ENCODE results near the gene BCL11B.

The BCL11B gene

GRCh38 chr14:99181804-99182520 is 90.0 kb downstream of the BCL11B start:
- no peak overlapping the region for H3K27ac ChIP-seq (ENCODE audit: low read length, poor library complexity, severe bottlenecking)
- H3K4me2 ChIP-seq (ENCODE audit: low read length, poor library complexity, severe bottlenecking): no peak overlapping the region
- 84% methylated on average over 17 of the region's 17 CpGs for WGBS
- peaks cover 0 to 4% of the 10 kb centered on the region in 2 experiments for H3K27me3 ChIP-seq (ENCODE audit: control insufficient read depth in 1 of 2, insufficient read depth in 1 of 2, low read length in 2 of 2)
- no peaks in the 10 kb centered on the region for H3K4me1 ChIP-seq (ENCODE audit: control insufficient read depth, insufficient read depth, low read depth, low read length)
- no peak overlapping the region for H4K91ac ChIP-seq (ENCODE audit: low read length)
- no peak overlapping the region for H2BK12ac ChIP-seq (ENCODE audit: low read length in 2 of 2)
- H2AFZ ChIP-seq (ENCODE audit: low read depth, low read length): no peak overlapping the region
- no peak overlapping the region for H2BK5ac ChIP-seq (ENCODE audit: low read depth, low read length, poor library complexity, severe bottlenecking)
- H2AK5ac ChIP-seq (ENCODE audit: low read length, severe bottlenecking): no peak overlapping the region
- DNase-seq: no peak
- H2BK15ac ChIP-seq (ENCODE audit: low read depth, poor library complexity, severe bottlenecking): no peak overlapping the region
- H3K18ac ChIP-seq (ENCODE audit: low read depth in 1 of 2, low read length in 2 of 2): no peak overlapping the region
- H3K9me3 ChIP-seq (ENCODE audit: control insufficient read depth, low read length): no peaks in the 10 kb centered on the region
- H3K79me1 ChIP-seq (replicated peaks; ENCODE audit: low read length, poor library complexity, severe bottlenecking): no peaks in the 10 kb centered on the region
- H3K9ac ChIP-seq (ENCODE audit: low read length): no peak overlapping the region
- no peak overlapping the region for H3K23ac ChIP-seq (ENCODE audit: low read length in 2 of 2)
- no peak overlapping the region for H3K4ac ChIP-seq (ENCODE audit: low read depth in 1 of 2, low read length in 2 of 2)
- H3K36me3 ChIP-seq (ENCODE audit: control insufficient read depth in 1 of 2, insufficient read depth in 2 of 2, low read depth in 1 of 2, low read length in 2 of 2): no peaks in the 10 kb centered on the region
- no peak overlapping the region for H3K4me3 ChIP-seq (ENCODE audit: insufficient read depth in 1 of 2, low read depth in 1 of 2, low read length in 2 of 2)
- no peak overlapping the region for H2BK120ac ChIP-seq (ENCODE audit: low read depth, low read length)
- H4K8ac ChIP-seq (ENCODE audit: low read length): no peak overlapping the region
- no peak overlapping the region for H3K14ac ChIP-seq (ENCODE audit: low read length in 2 of 2)

- no peak overlapping the region for H3K9ac ChIP-seq (ENCODE audit: low read length)
- H3K36me3 ChIP-seq (ENCODE audit: control insufficient read depth in 1 of 2, insufficient read depth in 2 of 2, low read depth in 1 of 2, low read length in 2 of 2): no peaks in the 10 kb centered on the region
- H3K27ac ChIP-seq (ENCODE audit: low read length, poor library complexity, severe bottlenecking): no peak overlapping the region
- no peak overlapping the region for H3K4me2 ChIP-seq (ENCODE audit: low read length, poor library complexity, severe bottlenecking)
- H3K4me1 ChIP-seq (ENCODE audit: control insufficient read depth, insufficient read depth, low read depth, low read length): no peaks in the 10 kb centered on the region
- H3K14ac ChIP-seq (ENCODE audit: low read length in 2 of 2): no peak overlapping the region
- no peaks in the 10 kb centered on the region for H3K9me3 ChIP-seq (ENCODE audit: control insufficient read depth, low read length)
- no peak overlapping the region for H2BK5ac ChIP-seq (ENCODE audit: low read depth, low read length, poor library complexity, severe bottlenecking)
- no peak overlapping the region for H2BK120ac ChIP-seq (ENCODE audit: low read depth, low read length)
- no peak overlapping the region for H2AFZ ChIP-seq (ENCODE audit: low read depth, low read length)
- no peak overlapping the region for H2AK5ac ChIP-seq (ENCODE audit: low read length, severe bottlenecking)
- H3K27me3 ChIP-seq (ENCODE audit: control insufficient read depth in 1 of 2, insufficient read depth in 1 of 2, low read length in 2 of 2): peaks cover 0 to 4% of the 10 kb centered on the region in 2 experiments
- H4K91ac ChIP-seq (ENCODE audit: low read length): no peak overlapping the region
- no peaks in the 10 kb centered on the region for H3K79me1 ChIP-seq (replicated peaks; ENCODE audit: low read length, poor library complexity, severe bottlenecking)
- no peak overlapping the region for H3K4me3 ChIP-seq (ENCODE audit: insufficient read depth in 1 of 2, low read depth in 1 of 2, low read length in 2 of 2)
- no peak overlapping the region for H3K4ac ChIP-seq (ENCODE audit: low read depth in 1 of 2, low read length in 2 of 2)
- no peak overlapping the region for H3K18ac ChIP-seq (ENCODE audit: low read depth in 1 of 2, low read length in 2 of 2)
- H2BK15ac ChIP-seq (ENCODE audit: low read depth, poor library complexity, severe bottlenecking): no peak overlapping the region
- H3K23ac ChIP-seq (ENCODE audit: low read length in 2 of 2): no peak overlapping the region
- WGBS: 73% methylated on average over 11 of the region's 11 CpGs
- no peak overlapping the region for H2BK12ac ChIP-seq (ENCODE audit: low read length in 2 of 2)
- DNase-seq: no peak
- H4K8ac ChIP-seq (ENCODE audit: low read length): no peak overlapping the region
These were observed 90.8 kb downstream of the BCL11B start for GRCh38 chr14:99181241-99181640.

GRCh38 chr14:99179946-99180345 is 92.1 kb downstream of the BCL11B start:
- peaks cover 0 to 3% of the 10 kb centered on the region in 2 experiments for H3K36me3 ChIP-seq (ENCODE audit: control insufficient read depth in 1 of 2, insufficient read depth in 2 of 2, low read depth in 1 of 2, low read length in 2 of 2)

GRCh38 chr14:99179506-99179905 is 92.5 kb downstream of the BCL11B start:
- H3K23ac ChIP-seq (ENCODE audit: low read length in 2 of 2): no peak overlapping the region
- no peak overlapping the region for H3K4ac ChIP-seq (ENCODE audit: low read depth in 1 of 2, low read length in 2 of 2)
- no peaks in the 10 kb centered on the region for H3K4me1 ChIP-seq (ENCODE audit: control insufficient read depth, insufficient read depth, low read depth, low read length)
- H2BK15ac ChIP-seq (ENCODE audit: low read depth, poor library complexity, severe bottlenecking): no peak overlapping the region
- H3K9me3 ChIP-seq (ENCODE audit: control insufficient read depth, low read length): no peaks in the 10 kb centered on the region
- no peak overlapping the region for H3K4me3 ChIP-seq (ENCODE audit: insufficient read depth in 1 of 2, low read depth in 1 of 2, low read length in 2 of 2)
- no peak overlapping the region for H3K27ac ChIP-seq (ENCODE audit: low read length, poor library complexity, severe bottlenecking)
- H3K36me3 ChIP-seq (ENCODE audit: control insufficient read depth in 1 of 2, insufficient read depth in 2 of 2, low read depth in 1 of 2, low read length in 2 of 2): peaks cover 0 to 3% of the 10 kb centered on the region in 2 experiments
- no peak overlapping the region for H3K18ac ChIP-seq (ENCODE audit: low read depth in 1 of 2, low read length in 2 of 2)
- no peak overlapping the region for H2BK5ac ChIP-seq (ENCODE audit: low read depth, low read length, poor library complexity, severe bottlenecking)
- no peak overlapping the region for H3K14ac ChIP-seq (ENCODE audit: low read length in 2 of 2)
- WGBS: 91% methylated on average over 9 of the region's 9 CpGs
- H2AFZ ChIP-seq (ENCODE audit: low read depth, low read length): no peak overlapping the region
- H3K4me2 ChIP-seq (ENCODE audit: low read length, poor library complexity, severe bottlenecking): no peak overlapping the region
- H3K27me3 ChIP-seq (ENCODE audit: control insufficient read depth in 1 of 2, insufficient read depth in 1 of 2, low read length in 2 of 2): no peaks in the 10 kb centered on the region
- no peak overlapping the region for H2BK12ac ChIP-seq (ENCODE audit: low read length in 2 of 2)
- H2BK120ac ChIP-seq (ENCODE audit: low read depth, low read length): no peak overlapping the region
- no peak overlapping the region for H2AK5ac ChIP-seq (ENCODE audit: low read length, severe bottlenecking)
- no peak overlapping the region for H3K9ac ChIP-seq (ENCODE audit: low read length)
- no peak for DNase-seq
- H3K79me1 ChIP-seq (replicated peaks; ENCODE audit: low read length, poor library complexity, severe bottlenecking): no peaks in the 10 kb centered on the region
- no peak overlapping the region for H4K8ac ChIP-seq (ENCODE audit: low read length)
- H4K91ac ChIP-seq (ENCODE audit: low read length): no peak overlapping the region

More at GRCh38 chr14:99179946-99180345, 92.1 kb downstream of the BCL11B start:
- no peak overlapping the region for H3K27ac ChIP-seq (ENCODE audit: low read length, poor library complexity, severe bottlenecking)
- 75% methylated on average over 9 of the region's 9 CpGs for WGBS
- no peak overlapping the region for H3K9ac ChIP-seq (ENCODE audit: low read length)
- no peak overlapping the region for H3K4me2 ChIP-seq (ENCODE audit: low read length, poor library complexity, severe bottlenecking)
- no peak overlapping the region for H2AFZ ChIP-seq (ENCODE audit: low read depth, low read length)
- no peaks in the 10 kb centered on the region for H3K27me3 ChIP-seq (ENCODE audit: control insufficient read depth in 1 of 2, insufficient read depth in 1 of 2, low read length in 2 of 2)
- H2BK120ac ChIP-seq (ENCODE audit: low read depth, low read length): no peak overlapping the region
- no peaks in the 10 kb centered on the region for H3K79me1 ChIP-seq (replicated peaks; ENCODE audit: low read length, poor library complexity, severe bottlenecking)
- no peaks in the 10 kb centered on the region for H3K9me3 ChIP-seq (ENCODE audit: control insufficient read depth, low read length)
- no peak overlapping the region for H3K14ac ChIP-seq (ENCODE audit: low read length in 2 of 2)
- H4K8ac ChIP-seq (ENCODE audit: low read length): no peak overlapping the region
- H2AK5ac ChIP-seq (ENCODE audit: low read length, severe bottlenecking): no peak overlapping the region
- no peak for DNase-seq
- no peak overlapping the region for H2BK5ac ChIP-seq (ENCODE audit: low read depth, low read length, poor library complexity, severe bottlenecking)
- no peak overlapping the region for H4K91ac ChIP-seq (ENCODE audit: low read length)
- H3K23ac ChIP-seq (ENCODE audit: low read length in 2 of 2): no peak overlapping the region
- no peak overlapping the region for H3K4me3 ChIP-seq (ENCODE audit: insufficient read depth in 1 of 2, low read depth in 1 of 2, low read length in 2 of 2)
- no peak overlapping the region for H3K18ac ChIP-seq (ENCODE audit: low read depth in 1 of 2, low read length in 2 of 2)
- no peaks in the 10 kb centered on the region for H3K4me1 ChIP-seq (ENCODE audit: control insufficient read depth, insufficient read depth, low read depth, low read length)
- no peak overlapping the region for H2BK12ac ChIP-seq (ENCODE audit: low read length in 2 of 2)
- H2BK15ac ChIP-seq (ENCODE audit: low read depth, poor library complexity, severe bottlenecking): no peak overlapping the region
- no peak overlapping the region for H3K4ac ChIP-seq (ENCODE audit: low read depth in 1 of 2, low read length in 2 of 2)

All from mesenchymal stem cell (in vitro differentiated cells and primary cell).